ENCODE data around the gene ZBTB40.
A peak's percentile ranks its signal among the peaks of the same experiment; 100 is the strongest.

ZBTB40 gene

GRCh38 chr1:22451702-22452480 lies at the start of gene ZBTB40:
Gene ZBTB40 (plus strand): TSS chr1:22451851. CDS start chr1:22489949, 38,098 bp downstream.
- Histone ChIP-seq H3K9me3 (ENCODE audit: control insufficient read depth, low read length) (no peaks in the 10 kb centered on the region), H3K4me1 (ENCODE audit: control insufficient read depth, insufficient read depth, low read length) (peaks cover 21% of the 10 kb centered on the region), H3K27me3 (replicated peaks; ENCODE audit: control insufficient read depth, insufficient read depth, low read length) (no peaks in the 10 kb centered on the region), H3K36me3 (ENCODE audit: control insufficient read depth, insufficient read depth, low read length, severe bottlenecking) (no peaks in the 10 kb centered on the region), H3K4me3 (ENCODE audit: low read length) (peak within 1 kb of the TSS; percentile 90), H3K9ac (ENCODE audit: low read length) (peak within 1 kb of the TSS; percentile 92)
- peak; percentile 98 for DNase-seq (ENCODE audit: low read depth)

- no peak for DNase-seq (ENCODE audit: low read depth)
- Histone ChIP-seq H3K9ac (ENCODE audit: low read length) (no peak overlapping the region), H3K4me1 (ENCODE audit: control insufficient read depth, insufficient read depth, low read length) (no peaks in the 10 kb centered on the region), H3K4me3 (ENCODE audit: low read length) (no peak overlapping the region), H3K36me3 (ENCODE audit: control insufficient read depth, insufficient read depth, low read length, severe bottlenecking) (no peaks in the 10 kb centered on the region), H3K27me3 (replicated peaks; ENCODE audit: control insufficient read depth, insufficient read depth, low read length) (peaks cover 46% of the 10 kb centered on the region), H3K9me3 (ENCODE audit: control insufficient read depth, low read length) (no peaks in the 10 kb centered on the region)
Observed at GRCh38 chr1:22402356-22403053, 49.1 kb upstream of the ZBTB40 start.

GRCh38 chr1:22404486-22404885 lies 47.2 kb upstream of the ZBTB40 start:
- Histone ChIP-seq H3K27me3 (replicated peaks; ENCODE audit: control insufficient read depth, insufficient read depth, low read length) (peaks cover 42% of the 10 kb centered on the region), H3K4me3 (ENCODE audit: low read length) (no peak overlapping the region), H3K9me3 (ENCODE audit: control insufficient read depth, low read length) (no peaks in the 10 kb centered on the region), H3K4me1 (ENCODE audit: control insufficient read depth, insufficient read depth, low read length) (no peaks in the 10 kb centered on the region), H3K9ac (ENCODE audit: low read length) (no peak overlapping the region), H3K36me3 (ENCODE audit: control insufficient read depth, insufficient read depth, low read length, severe bottlenecking) (no peaks in the 10 kb centered on the region)
- DNase-seq (ENCODE audit: low read depth), result no peak

- H3K27me3 ChIP-seq (replicated peaks; ENCODE audit: control insufficient read depth, insufficient read depth, low read length), result peaks cover 27% of the 10 kb centered on the region
- no peak overlapping the region for H3K4me3 ChIP-seq (ENCODE audit: low read length)
- no peaks in the 10 kb centered on the region for H3K9me3 ChIP-seq (ENCODE audit: control insufficient read depth, low read length)
- no peak overlapping the region for H3K9ac ChIP-seq (ENCODE audit: low read length)
- H3K36me3 ChIP-seq (ENCODE audit: control insufficient read depth, insufficient read depth, low read length, severe bottlenecking), result no peaks in the 10 kb centered on the region
- no peaks in the 10 kb centered on the region for H3K4me1 ChIP-seq (ENCODE audit: control insufficient read depth, insufficient read depth, low read length)
- DNase-seq (ENCODE audit: low read depth), result no peak
Observed at GRCh38 chr1:22406722-22407495, 44.7 kb upstream of the ZBTB40 start.

GRCh38 chr1:22408230-22408629 lies 43.4 kb upstream of the ZBTB40 start:
- Histone ChIP-seq H3K4me1 (ENCODE audit: control insufficient read depth, insufficient read depth, low read length) (peaks cover 8% of the 10 kb centered on the region), H3K9ac (ENCODE audit: low read length) (no peak overlapping the region), H3K9me3 (ENCODE audit: control insufficient read depth, low read length) (no peaks in the 10 kb centered on the region), H3K36me3 (ENCODE audit: control insufficient read depth, insufficient read depth, low read length, severe bottlenecking) (no peaks in the 10 kb centered on the region), H3K4me3 (ENCODE audit: low read length) (no peak overlapping the region), H3K27me3 (replicated peaks; ENCODE audit: control insufficient read depth, insufficient read depth, low read length) (peaks cover 25% of the 10 kb centered on the region)
- no peak for DNase-seq (ENCODE audit: low read depth)

- no peak overlapping the region for H3K9ac ChIP-seq (ENCODE audit: low read length)
- peaks cover 21% of the 10 kb centered on the region for H3K4me1 ChIP-seq (ENCODE audit: control insufficient read depth, insufficient read depth, low read length)
- peaks cover 12% of the 10 kb centered on the region for H3K27me3 ChIP-seq (replicated peaks; ENCODE audit: control insufficient read depth, insufficient read depth, low read length)
- no peak overlapping the region for H3K4me3 ChIP-seq (ENCODE audit: low read length)
- no peaks in the 10 kb centered on the region for H3K9me3 ChIP-seq (ENCODE audit: control insufficient read depth, low read length)
- H3K36me3 ChIP-seq (ENCODE audit: control insufficient read depth, insufficient read depth, low read length, severe bottlenecking), result no peaks in the 10 kb centered on the region
- DNase-seq (ENCODE audit: low read depth), result no peak
Observed at GRCh38 chr1:22410401-22410800, 41.2 kb upstream of the ZBTB40 start.

GRCh38 chr1:22410928-22411495 lies 40.6 kb upstream of the ZBTB40 start:
- Histone ChIP-seq H3K4me3 (ENCODE audit: low read length) (no peak overlapping the region), H3K27me3 (replicated peaks; ENCODE audit: control insufficient read depth, insufficient read depth, low read length) (peaks cover 9% of the 10 kb centered on the region), H3K9me3 (ENCODE audit: control insufficient read depth, low read length) (no peaks in the 10 kb centered on the region), H3K9ac (ENCODE audit: low read length) (no peak overlapping the region), H3K36me3 (ENCODE audit: control insufficient read depth, insufficient read depth, low read length, severe bottlenecking) (no peaks in the 10 kb centered on the region), H3K4me1 (ENCODE audit: control insufficient read depth, insufficient read depth, low read length) (peaks cover 21% of the 10 kb centered on the region)
- DNase-seq (ENCODE audit: low read depth), result no peak

GRCh38 chr1:22411589-22411988 lies 40.1 kb upstream of the ZBTB40 start:
- H3K4me3 ChIP-seq (ENCODE audit: low read length), result no peak overlapping the region
- no peaks in the 10 kb centered on the region for H3K9me3 ChIP-seq (ENCODE audit: control insufficient read depth, low read length)
- H3K36me3 ChIP-seq (ENCODE audit: control insufficient read depth, insufficient read depth, low read length, severe bottlenecking), result no peaks in the 10 kb centered on the region

GRCh38 chr1:22412932-22413727 lies 38.5 kb upstream of the ZBTB40 start:
- peak; percentile 28 for DNase-seq (ENCODE audit: low read depth)
- Histone ChIP-seq H3K27me3 (replicated peaks; ENCODE audit: control insufficient read depth, insufficient read depth, low read length) (peaks cover 9% of the 10 kb centered on the region), H3K36me3 (ENCODE audit: control insufficient read depth, insufficient read depth, low read length, severe bottlenecking) (no peaks in the 10 kb centered on the region), H3K4me3 (ENCODE audit: low read length) (no peak overlapping the region), H3K9me3 (ENCODE audit: control insufficient read depth, low read length) (no peaks in the 10 kb centered on the region), H3K9ac (ENCODE audit: low read length) (no peak overlapping the region), H3K4me1 (ENCODE audit: control insufficient read depth, insufficient read depth, low read length) (peaks cover 21% of the 10 kb centered on the region)

More at GRCh38 chr1:22411589-22411988, 40.1 kb upstream of the ZBTB40 start:
- Histone ChIP-seq H3K27me3 (replicated peaks; ENCODE audit: control insufficient read depth, insufficient read depth, low read length) (peaks cover 7% of the 10 kb centered on the region), H3K4me1 (ENCODE audit: control insufficient read depth, insufficient read depth, low read length) (peaks cover 21% of the 10 kb centered on the region), H3K9ac (ENCODE audit: low read length) (no peak overlapping the region)
- no peak for DNase-seq (ENCODE audit: low read depth)

- no peak for DNase-seq (ENCODE audit: low read depth)
- H3K36me3 ChIP-seq (ENCODE audit: control insufficient read depth, insufficient read depth, low read length, severe bottlenecking), result no peaks in the 10 kb centered on the region
- peaks cover 9% of the 10 kb centered on the region for H3K27me3 ChIP-seq (replicated peaks; ENCODE audit: control insufficient read depth, insufficient read depth, low read length)
- H3K9ac ChIP-seq (ENCODE audit: low read length), result no peak overlapping the region
- no peak overlapping the region for H3K4me3 ChIP-seq (ENCODE audit: low read length)
- peaks cover 24% of the 10 kb centered on the region for H3K4me1 ChIP-seq (ENCODE audit: control insufficient read depth, insufficient read depth, low read length)
- H3K9me3 ChIP-seq (ENCODE audit: control insufficient read depth, low read length), result no peaks in the 10 kb centered on the region
Observed at GRCh38 chr1:22413799-22414198, 37.9 kb upstream of the ZBTB40 start.
